ENCODE results near the gene RASAL2. TPM values are rescaled to one million over a fixed set of nuclear protein-coding genes. Genes with fewer than 3 reads are reported as not detected.
A peak's percentile ranks its signal among the peaks of the same experiment; 100 is the strongest.

Gene RASAL2
- total RNA-seq, 1 experiment from 2014 or later = 36.8 TPM

GRCh38 chr1:178267646-178268094, 173.8 kb downstream of the RASAL2 start:
- no peak overlapping the region for H3K4me3 ChIP-seq (ENCODE audit: low read depth, low read length)
- intact Hi-C loops (cut with micrococcal nuclease; ENCODE audit: unreplicated experiment) = loop anchor here (1.0 kb wide), 1 partner anchor 141 kb away; no protein-coding TSS in a partner anchor
- Mint-ChIP-seq H3K4me1 (ENCODE audit: low read depth, unreplicated experiment) (peaks cover 48% of the 10 kb centered on the region), H3K4me3 (ENCODE audit: unreplicated experiment) (peak overlapping the region; percentile 59), H3K36me3 (ENCODE audit: insufficient read depth, unreplicated experiment) (peaks cover 10% of the 10 kb centered on the region), H3K27me3 (ENCODE audit: insufficient read depth, unreplicated experiment) (no peaks in the 10 kb centered on the region), H3K9me3 (ENCODE audit: unreplicated experiment) (peaks cover 26% of the 10 kb centered on the region), H3K27ac (ENCODE audit: unreplicated experiment) (peak overlapping the region; percentile 96)
- H3K27me3 ChIP-seq (replicated peaks; ENCODE audit: control insufficient read depth, insufficient read depth, low read length) = no peaks in the 10 kb centered on the region
- DNase-seq = peak; percentile 34 to 47
- peaks cover 73% of the 10 kb centered on the region for H3K4me1 ChIP-seq
- no peaks in the 10 kb centered on the region for H3K9me3 ChIP-seq
- ChIA-PET CTCF (interaction anchor here (0.7 kb wide), 1 partner anchor 276 kb away, joined by 13 read pairs; no protein-coding TSS in a partner anchor), POLR2A (no interaction called here)
- no peak for TF ChIP-seq CTCF (IDR thresholded peaks at IDR 0.05; ENCODE audit: insufficient read depth in 1 of 2, low read depth in 1 of 2, low read length in 1 of 2, severe bottlenecking in 1 of 2, unreplicated experiment in 1 of 2)
- no peaks in the 10 kb centered on the region for H3K36me3 ChIP-seq (ENCODE audit: control insufficient read depth, insufficient read depth, low read length)
- no TSS peak for BruUV-seq (replicated peaks)

- intact Hi-C loops (cut with micrococcal nuclease; ENCODE audit: unreplicated experiment) = no loop called here
- peaks cover 26% of the 10 kb centered on the region for H3K9me3 Mint-ChIP-seq (ENCODE audit: unreplicated experiment)
- H3K27ac Mint-ChIP-seq (ENCODE audit: unreplicated experiment) = peak overlapping the region; percentile 13
- ChIA-PET POLR2A (no interaction called here), CTCF (no interaction called here)
- TF ChIP-seq CTCF (IDR thresholded peaks at IDR 0.05; ENCODE audit: insufficient read depth in 1 of 2, low read depth in 1 of 2, low read length in 1 of 2, severe bottlenecking in 1 of 2, unreplicated experiment in 1 of 2) = no peak
- DNase-seq = no peak
- H3K27me3 ChIP-seq (replicated peaks; ENCODE audit: control insufficient read depth, insufficient read depth, low read length) = no peaks in the 10 kb centered on the region
- no peak overlapping the region for H3K4me3 ChIP-seq (ENCODE audit: low read depth, low read length)
- H3K36me3 ChIP-seq (ENCODE audit: control insufficient read depth, insufficient read depth, low read length) = no peaks in the 10 kb centered on the region; the same call in 1 of the 2 replicates
- H3K36me3 Mint-ChIP-seq (ENCODE audit: insufficient read depth, unreplicated experiment) = peaks cover 10% of the 10 kb centered on the region
- BruUV-seq (replicated peaks) = no TSS peak
- peaks cover 75% of the 10 kb centered on the region for H3K4me1 ChIP-seq
- peaks cover 54% of the 10 kb centered on the region for H3K4me1 Mint-ChIP-seq (ENCODE audit: low read depth, unreplicated experiment)
- H3K4me3 Mint-ChIP-seq (ENCODE audit: unreplicated experiment) = no peak overlapping the region
- H3K27me3 Mint-ChIP-seq (ENCODE audit: insufficient read depth, unreplicated experiment) = no peaks in the 10 kb centered on the region
- H3K9me3 ChIP-seq = no peaks in the 10 kb centered on the region
These were observed 177.6 kb downstream of the RASAL2 start for GRCh38 chr1:178271471-178271870.

- H3K9me3 Mint-ChIP-seq (ENCODE audit: unreplicated experiment) = peaks cover 16% of the 10 kb centered on the region
- no peaks in the 10 kb centered on the region for H3K27me3 Mint-ChIP-seq (ENCODE audit: insufficient read depth, unreplicated experiment)
- no TSS peak for BruUV-seq (replicated peaks)
- H3K9me3 ChIP-seq = no peaks in the 10 kb centered on the region
- no peak overlapping the region for H3K4me3 Mint-ChIP-seq (ENCODE audit: unreplicated experiment)
- CTCF ChIA-PET = no interaction called here
- no peaks in the 10 kb centered on the region; the same call in 1 of the 2 replicates for H3K36me3 ChIP-seq (ENCODE audit: control insufficient read depth, insufficient read depth, low read length)
- DNase-seq = no peak
- no peak overlapping the region for H3K4me3 ChIP-seq (ENCODE audit: low read depth, low read length)
- no peaks in the 10 kb centered on the region for H3K27me3 ChIP-seq (replicated peaks; ENCODE audit: control insufficient read depth, insufficient read depth, low read length)
- no peaks in the 10 kb centered on the region for H3K36me3 Mint-ChIP-seq (ENCODE audit: insufficient read depth, unreplicated experiment)
- peaks cover 52% of the 10 kb centered on the region for H3K4me1 ChIP-seq
- no peak for TF ChIP-seq CTCF (IDR thresholded peaks at IDR 0.05; ENCODE audit: insufficient read depth in 1 of 2, low read depth in 1 of 2, low read length in 1 of 2, severe bottlenecking in 1 of 2, unreplicated experiment in 1 of 2)
- H3K4me1 Mint-ChIP-seq (ENCODE audit: low read depth, unreplicated experiment) = peaks cover 44% of the 10 kb centered on the region
- POLR2A ChIA-PET = no interaction called here
- intact Hi-C loops (cut with micrococcal nuclease; ENCODE audit: unreplicated experiment) = no loop called here
- H3K27ac Mint-ChIP-seq (ENCODE audit: unreplicated experiment) = no peak overlapping the region
These were observed 180.0 kb downstream of the RASAL2 start for GRCh38 chr1:178273707-178274410.
